Testis (tissue), 2 donors: ENCODE results near the gene SYT13.

Experiments used
- POLR2A ChIP-seq: fragments of 450-650 bp; IDR thresholded peaks from one replicate; pipeline ENCODE4 v1.6.1; 2017; ENCODE audit warnings: antibody characterized with exemption, mild to moderate bottlenecking, moderate library complexity
- TF ChIP-seq, protein P1 (sequence below), 3 experiments: fragments of 450-650 bp in 2 of 3; fragments of 200-600 bp in 1 of 3; sonication (generic) in 1 of 3; IDR thresholded peaks; one replicate each; pipeline ENCODE4 v1.5.1; 2016 to 2019; ENCODE audit warnings: antibody characterized with exemption in 3 of 3, mild to moderate bottlenecking in 2 of 3, moderate library complexity in 1 of 3

DNA sequence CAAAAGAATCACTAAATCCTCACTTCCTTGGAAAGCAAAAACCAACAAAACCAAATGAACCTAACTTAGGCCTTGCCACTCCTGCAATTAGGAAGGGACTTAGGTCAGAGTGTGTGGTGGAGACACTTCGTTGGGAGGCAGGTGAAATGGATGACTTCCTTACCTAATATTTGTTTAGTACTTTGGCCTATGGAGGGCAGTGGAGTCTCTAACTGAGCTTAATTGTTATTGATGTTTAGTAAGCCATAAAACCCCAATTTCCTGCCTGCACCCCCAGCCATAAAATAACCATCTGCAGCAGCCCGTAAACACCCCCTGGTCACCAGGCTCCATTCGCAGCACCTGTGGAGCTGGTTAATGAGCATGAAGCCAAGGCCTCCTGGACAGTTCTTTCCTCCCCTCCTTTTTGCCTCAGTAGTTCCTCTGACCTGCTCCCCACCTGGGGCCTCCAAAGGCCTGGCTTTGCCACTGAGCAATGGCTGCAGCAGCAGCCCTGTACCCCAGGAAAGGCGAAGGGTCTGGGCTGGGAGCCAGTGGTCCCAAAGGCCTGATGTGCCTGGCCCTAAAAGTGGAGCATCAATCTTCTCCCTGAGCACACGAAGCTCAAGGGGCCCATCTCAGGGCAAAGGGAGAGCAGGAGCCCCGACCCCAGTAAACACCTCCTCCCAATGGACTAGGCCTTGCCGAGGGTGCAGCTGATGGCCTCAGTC is 15.6 kb upstream of the SYT13 start:
- TF ChIP-seq, protein P1, sequence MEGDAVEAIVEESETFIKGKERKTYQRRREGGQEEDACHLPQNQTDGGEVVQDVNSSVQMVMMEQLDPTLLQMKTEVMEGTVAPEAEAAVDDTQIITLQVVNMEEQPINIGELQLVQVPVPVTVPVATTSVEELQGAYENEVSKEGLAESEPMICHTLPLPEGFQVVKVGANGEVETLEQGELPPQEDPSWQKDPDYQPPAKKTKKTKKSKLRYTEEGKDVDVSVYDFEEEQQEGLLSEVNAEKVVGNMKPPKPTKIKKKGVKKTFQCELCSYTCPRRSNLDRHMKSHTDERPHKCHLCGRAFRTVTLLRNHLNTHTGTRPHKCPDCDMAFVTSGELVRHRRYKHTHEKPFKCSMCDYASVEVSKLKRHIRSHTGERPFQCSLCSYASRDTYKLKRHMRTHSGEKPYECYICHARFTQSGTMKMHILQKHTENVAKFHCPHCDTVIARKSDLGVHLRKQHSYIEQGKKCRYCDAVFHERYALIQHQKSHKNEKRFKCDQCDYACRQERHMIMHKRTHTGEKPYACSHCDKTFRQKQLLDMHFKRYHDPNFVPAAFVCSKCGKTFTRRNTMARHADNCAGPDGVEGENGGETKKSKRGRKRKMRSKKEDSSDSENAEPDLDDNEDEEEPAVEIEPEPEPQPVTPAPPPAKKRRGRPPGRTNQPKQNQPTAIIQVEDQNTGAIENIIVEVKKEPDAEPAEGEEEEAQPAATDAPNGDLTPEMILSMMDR (IDR thresholded peaks at IDR 0.05) = no peak
- TF ChIP-seq POLR2A = no peak
